Measurements from ENCODE around the gene ZNF680.

- no peak for TF ChIP-seq POLR2AphosphoS5 (IDR thresholded peaks at IDR 0.05)
- TF ChIP-seq, protein P1, sequence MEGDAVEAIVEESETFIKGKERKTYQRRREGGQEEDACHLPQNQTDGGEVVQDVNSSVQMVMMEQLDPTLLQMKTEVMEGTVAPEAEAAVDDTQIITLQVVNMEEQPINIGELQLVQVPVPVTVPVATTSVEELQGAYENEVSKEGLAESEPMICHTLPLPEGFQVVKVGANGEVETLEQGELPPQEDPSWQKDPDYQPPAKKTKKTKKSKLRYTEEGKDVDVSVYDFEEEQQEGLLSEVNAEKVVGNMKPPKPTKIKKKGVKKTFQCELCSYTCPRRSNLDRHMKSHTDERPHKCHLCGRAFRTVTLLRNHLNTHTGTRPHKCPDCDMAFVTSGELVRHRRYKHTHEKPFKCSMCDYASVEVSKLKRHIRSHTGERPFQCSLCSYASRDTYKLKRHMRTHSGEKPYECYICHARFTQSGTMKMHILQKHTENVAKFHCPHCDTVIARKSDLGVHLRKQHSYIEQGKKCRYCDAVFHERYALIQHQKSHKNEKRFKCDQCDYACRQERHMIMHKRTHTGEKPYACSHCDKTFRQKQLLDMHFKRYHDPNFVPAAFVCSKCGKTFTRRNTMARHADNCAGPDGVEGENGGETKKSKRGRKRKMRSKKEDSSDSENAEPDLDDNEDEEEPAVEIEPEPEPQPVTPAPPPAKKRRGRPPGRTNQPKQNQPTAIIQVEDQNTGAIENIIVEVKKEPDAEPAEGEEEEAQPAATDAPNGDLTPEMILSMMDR (IDR thresholded peaks at IDR 0.05), result no peak
- TF ChIP-seq POLR2A (IDR thresholded peaks at IDR 0.05; ENCODE audit: low read depth), result no peak
Measured at GRCh38 chr7:64612452-64612851, 49.6 kb upstream of the ZNF680 start.
